Measurements from ENCODE around the gene CPM.
"Not testable (repeated sequence)": the region's sequence is repeated elsewhere in the genome, so short reads cannot be mapped to it uniquely, and the experiment has no call there.

CPM gene

DNA sequence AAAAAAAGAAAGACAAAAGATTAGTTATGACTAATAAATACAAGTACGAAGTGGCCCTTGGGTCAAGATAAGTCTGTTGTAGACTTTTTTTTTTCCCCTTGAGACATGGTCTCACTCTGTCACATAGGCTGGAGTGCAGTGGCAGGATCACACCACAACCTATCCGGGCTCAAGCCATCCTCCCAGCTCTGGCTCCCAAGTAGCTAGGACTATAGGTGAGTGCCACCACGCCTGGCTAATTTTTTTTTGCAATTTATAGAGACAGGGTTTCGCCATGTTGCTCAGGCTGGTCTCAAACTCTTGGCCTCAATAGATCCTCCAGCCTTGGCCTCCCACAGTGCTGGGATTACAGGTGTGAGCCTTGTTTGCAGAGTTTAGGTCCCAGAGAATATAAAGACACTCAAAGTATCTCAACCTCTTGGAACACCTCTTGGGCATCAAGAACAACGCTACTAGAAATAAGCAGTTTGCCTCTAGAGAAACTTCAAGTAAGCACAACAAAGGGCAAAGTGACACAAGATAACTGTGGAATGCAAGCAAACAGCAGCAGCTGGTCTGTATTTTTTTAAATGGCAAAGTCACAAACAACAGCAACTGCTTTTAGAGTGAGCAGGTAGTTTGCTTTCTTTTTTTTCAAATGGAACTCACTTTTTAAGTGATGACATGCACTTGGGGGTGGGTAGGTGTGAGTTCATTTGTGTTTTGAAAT, 128.9 kb downstream of the CPM start:
- no peak for DNase-seq

DNA sequence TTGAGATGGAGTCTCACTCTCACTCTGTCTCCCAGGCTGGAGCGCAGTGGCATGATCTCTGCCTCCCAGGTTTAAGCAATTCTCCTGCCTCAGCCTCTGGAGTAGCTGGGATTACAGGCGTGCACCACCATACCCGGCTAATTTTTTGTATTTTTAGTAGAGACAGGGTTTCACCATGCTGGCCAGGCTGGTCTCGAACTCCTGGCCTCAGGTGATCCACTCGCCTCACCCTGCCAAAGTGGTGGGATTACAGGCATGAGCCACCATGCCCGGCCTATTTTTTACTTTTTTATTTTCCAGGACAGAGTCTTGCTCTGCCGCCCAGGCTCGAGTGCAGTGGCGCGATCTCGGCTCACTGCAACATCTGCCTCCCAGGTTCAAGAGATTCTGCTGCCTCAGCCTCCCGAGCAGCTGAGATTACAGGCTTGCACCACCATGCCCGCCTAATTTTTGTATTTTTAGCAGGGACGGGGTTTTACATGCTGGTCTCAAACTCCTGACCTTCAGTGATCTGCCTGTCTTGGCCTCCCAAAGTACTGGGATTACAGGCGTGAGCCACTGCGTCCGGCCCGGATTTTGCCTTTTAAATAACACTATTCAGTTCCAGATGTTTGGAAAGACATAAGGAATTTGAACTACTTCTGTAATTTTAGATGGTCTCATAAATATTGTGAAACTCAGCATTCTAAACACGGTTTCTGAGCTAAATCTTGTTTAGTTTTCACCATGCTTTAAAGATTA, 129.9 kb downstream of the CPM start:
- DNase-seq = not testable (repeated sequence)

DNA sequence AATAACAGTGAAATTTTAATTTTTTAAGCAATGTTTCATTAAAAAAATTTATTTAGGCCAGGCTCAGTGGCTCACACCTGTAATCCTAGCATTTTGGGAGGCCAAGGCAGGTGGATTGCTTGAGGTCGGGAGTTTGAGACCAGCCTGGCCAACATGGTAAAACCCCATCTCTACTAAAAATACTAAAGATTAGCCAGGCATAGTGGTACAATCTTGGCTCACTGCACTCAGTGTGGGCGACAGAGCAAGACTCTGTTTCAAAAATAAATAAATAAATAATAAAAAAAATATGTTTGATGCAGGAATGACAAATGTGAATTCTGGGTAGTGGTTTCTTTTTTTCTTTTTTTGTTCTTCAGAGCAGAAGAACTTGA, 130.6 kb downstream of the CPM start:
- not testable (repeated sequence) for DNase-seq

Measured in NCI-H1105 (cell line).